IMR-90 (cell line): ENCODE data around the gene ST8SIA6. TPM values are rescaled to one million over a fixed set of nuclear protein-coding genes. Genes with fewer than 3 reads are reported as not detected.

Experiments
- ATAC-seq: fragments of 200-7000 bp; cut with Tn5 transposase; 2 replicates; pipeline ENCODE4 v1.9.1; 2020; ENCODE audit warnings: low read depth, mild to moderate bottlenecking, moderate library complexity
- BruUV-seq: library from RNA; stranded (reverse); fragments of 400-500 nt; replicated peaks from 2 replicates; lab custom pipeline; 2021; lab: Mats Ljungman, UMichigan
- CTCF ChIA-PET: fragments of 300-600 bp; formaldehyde crosslinking; extraction: SDS; loops from one replicate; lab custom pipeline; 2021; ENCODE audit warnings: antibody characterized with exemption; lab: Yijun Ruan, JAX
- POLR2A ChIA-PET: fragments of 300-600 bp; sonication (Branson Sonifier 250); formaldehyde crosslinking; loops from one replicate; lab custom pipeline; 2022; ENCODE audit warnings: antibody characterized with exemption; ENCODE audit not compliant: unreplicated experiment; lab: Charles Lee
- DNase-seq: peaks from one replicate; pipeline ENCODE4 v3.0.0; 2013
- H2AFZ ChIP-seq: replicated peaks from 2 replicates; pipeline ENCODE3; 2013; ENCODE audit warnings: low read length, mild to moderate bottlenecking; ENCODE audit not compliant: poor library complexity
- H2AK5ac ChIP-seq: 2 replicates; pipeline ENCODE4 v1.6.1; 2013; ENCODE audit warnings: low read depth, low read length, inconsistent platforms
- H2AK9ac ChIP-seq: replicated peaks from 2 replicates; pipeline ENCODE3; 2013; ENCODE audit warnings: mild to moderate bottlenecking, low read depth, low read length, moderate library complexity; ENCODE audit not compliant: poor library complexity
- H2BK120ac ChIP-seq: 2 replicates; pipeline ENCODE4 v1.6.1; 2013; ENCODE audit warnings: low read depth, low read length, inconsistent platforms
- H2BK15ac ChIP-seq: 3 replicates; pipeline ENCODE4 v1.6.1; 2013; ENCODE audit warnings: low read depth, low read length, inconsistent platforms
- H2BK20ac ChIP-seq: 2 replicates; pipeline ENCODE4 v1.6.1; 2013; ENCODE audit warnings: low read depth, mild to moderate bottlenecking, inconsistent platforms, low read length, moderate library complexity
- H2BK5ac ChIP-seq: 2 replicates; pipeline ENCODE4 v1.6.1; 2013; ENCODE audit warnings: mild to moderate bottlenecking, low read depth, low read length, inconsistent platforms; ENCODE audit not compliant: poor library complexity, severe bottlenecking
- H3K14ac ChIP-seq: replicated peaks from 2 replicates; pipeline ENCODE4 v1.6.1; 2013; ENCODE audit warnings: low read depth, low read length, inconsistent platforms
- H3K18ac ChIP-seq: 2 replicates; pipeline ENCODE4 v1.6.1; 2013; ENCODE audit warnings: low read depth, low read length, control low read depth
- H3K23ac ChIP-seq: 2 replicates; pipeline ENCODE4 v1.6.1; 2013; ENCODE audit warnings: low read depth, low read length, inconsistent platforms
- H3K27ac ChIP-seq: 2 replicates; pipeline ENCODE4 v1.5.1; 2013; ENCODE audit warnings: mild to moderate bottlenecking, control low read depth, low read length; ENCODE audit not compliant: insufficient read depth
- H3K27me3 ChIP-seq: 2 replicates; pipeline ENCODE4 v1.6.1; 2013; ENCODE audit warnings: low read length; ENCODE audit not compliant: control insufficient read depth, insufficient read depth
- H3K36me3 ChIP-seq: 2 replicates; pipeline ENCODE4 v1.6.1; 2013; ENCODE audit warnings: low read length, mixed read lengths; ENCODE audit not compliant: control insufficient read depth, insufficient read depth
- H3K4ac ChIP-seq: 2 replicates; pipeline ENCODE4 v1.6.1; 2013; ENCODE audit warnings: low read depth, low read length, inconsistent platforms
- H3K4me1 ChIP-seq: 2 replicates; pipeline ENCODE4 v1.6.1; 2013; ENCODE audit warnings: low read length, mixed read lengths; ENCODE audit not compliant: control insufficient read depth, insufficient read depth
- H3K4me2 ChIP-seq: 2 replicates; pipeline ENCODE4 v1.6.1; 2013; ENCODE audit warnings: low read depth, mild to moderate bottlenecking, control low read depth, low read length, moderate library complexity
- H3K4me3 ChIP-seq: 2 replicates; pipeline ENCODE4 v1.5.1; 2013; ENCODE audit warnings: low read depth, mild to moderate bottlenecking, control low read depth, low read length, moderate library complexity; ENCODE audit not compliant: insufficient read depth
- H3K56ac ChIP-seq: 2 replicates; pipeline ENCODE4 v1.6.1; 2013; ENCODE audit warnings: low read length, inconsistent platforms; ENCODE audit not compliant: insufficient read depth; ENCODE audit errors: extremely low read depth
- H3K79me1 ChIP-seq, 2 experiments: 2 replicates each; pipeline ENCODE4 v1.6.1; 2013; ENCODE audit warnings: low read length in 2 of 2, inconsistent platforms in 1 of 2, low read depth in 1 of 2
- H3K9ac ChIP-seq: 2 replicates; pipeline ENCODE4 v1.6.1; 2013; ENCODE audit warnings: low read depth, low read length, control low read depth
- H3K9me1 ChIP-seq: 2 replicates; pipeline ENCODE4 v1.6.1; 2013; ENCODE audit warnings: low read length, inconsistent platforms; ENCODE audit not compliant: insufficient read depth
- H3K9me3 ChIP-seq: 2 replicates; pipeline ENCODE4 v1.6.1; 2013; ENCODE audit warnings: low read length; ENCODE audit not compliant: control insufficient read depth, insufficient read depth
- H4K20me1 ChIP-seq: 2 replicates; pipeline ENCODE4 v1.6.1; 2013; ENCODE audit warnings: low read length, inconsistent platforms; ENCODE audit not compliant: insufficient read depth
- H4K5ac ChIP-seq: 2 replicates; pipeline ENCODE4 v1.6.1; 2013; ENCODE audit warnings: mild to moderate bottlenecking, low read depth, low read length, control low read depth
- H4K8ac ChIP-seq, 2 experiments: 2 replicates each; pipeline ENCODE4 v1.6.1; 2013; ENCODE audit warnings: low read depth in 2 of 2, low read length in 2 of 2, control low read depth in 1 of 2, inconsistent platforms in 1 of 2
- H4K91ac ChIP-seq: 2 replicates; pipeline ENCODE4 v1.6.1; 2013; ENCODE audit warnings: low read depth, low read length, inconsistent platforms; ENCODE audit not compliant: insufficient read depth
- CTCF ChIP-seq: conservative IDR thresholded peaks from 2 replicates; pipeline ENCODE4 v1.5.1; 2012; ENCODE audit warnings: mild to moderate bottlenecking, low read depth, low read length, improper control_type of control experiment
- ELK1 ChIP-seq: fragments of 150-350 bp; IDR thresholded peaks from 2 replicates; pipeline ENCODE4 v1.6.1; 2016; ENCODE audit warnings: low read depth, mild to moderate bottlenecking, low read length, moderate library complexity, borderline replicate concordance
- RAD21 ChIP-seq: IDR thresholded peaks from 2 replicates; pipeline ENCODE4 v1.6.1; 2012; ENCODE audit warnings: low read length, improper control_type of control experiment
- WGBS, 2 experiments: methylation state at CpG; one replicate each; pipeline versions ENCODE4 v1.1.5 to v1.1.7; 2013; ENCODE audit warnings: missing lambda C conversion rate in 2 of 2; ENCODE audit not compliant: insufficient read length in 1 of 2; ENCODE audit errors: extremely low coverage in 2 of 2; 5-methylcytosine and 5-hydroxymethylcytosine counted together
- dilution Hi-C: fragments of 300-500 bp; cut with HindIII; formaldehyde crosslinking; loops from one replicate; pipeline ENCODE4 v1.14.3; 2018; ENCODE audit warnings: low sequenced_read_pairs; ENCODE audit not compliant: unreplicated experiment
- in situ Hi-C: fragments of 300-500 bp; cut with MboI; formaldehyde crosslinking; loops from 3 replicates; pipeline ENCODE4 v1.14.3; 2019; ENCODE audit warnings: low sequenced_read_pairs, inconsistent platforms, mixed read lengths
- intact Hi-C: fragments of 100-400 bp; cut with micrococcal nuclease; formaldehyde crosslinking; loops from 2 replicates; pipeline ENCODE4 v1.10.0; 2022
- polyA plus RNA-seq, 3 experiments: library from polyadenylated mRNA; depleted of rRNA; stranded (reverse); fragments of >200 nt; gene quantifications; 2 replicates each; pipeline ENCODE4 v1.2.3, GENCODE V29; 2012; ENCODE audit warnings: low replicate concordance in 1 of 3
- total RNA-seq: library from RNA; depleted of rRNA; stranded (reverse); fragments of >200 nt; gene quantifications from 2 replicates; pipeline ENCODE4 v1.2.3, GENCODE V29; 2012

ST8SIA6 gene
- total and polyA plus RNA-seq, 2 of the 4 experiments (the other 2 are of a cell fraction): 0.10 to 0.18 TPM

GRCh38 chr10:17375936-17376584 is 78.3 kb downstream of the ST8SIA6 start:
- H3K4ac ChIP-seq: no peak overlapping the region
- intact Hi-C loops (no loop called here), dilution Hi-C loops (no loop called here), in situ Hi-C loops (no loop called here)
- H2AK5ac ChIP-seq: no peak overlapping the region
- no peak overlapping the region for H2BK20ac ChIP-seq
- ChIA-PET CTCF (interaction anchor here (0.6 to 2.2 kb wide), 2 partner anchors 10 to 13 kb away, joined by 3 to 15 read pairs; no protein-coding TSS in a partner anchor), POLR2A (no interaction called here)
- no peak overlapping the region for H3K4me3 ChIP-seq
- H2BK120ac ChIP-seq: no peak overlapping the region
- no peaks in the 10 kb centered on the region for H3K9me1 ChIP-seq
- ATAC-seq (no peak), DNase-seq (peak; percentile 2)
- H3K4me1 ChIP-seq: no peaks in the 10 kb centered on the region
- no TSS peak for BruUV-seq
- H3K27ac ChIP-seq: no peak overlapping the region
- H2AK9ac ChIP-seq: no peak overlapping the region
- no peak overlapping the region for H3K9ac ChIP-seq
- H3K18ac ChIP-seq: no peak overlapping the region
- no peak overlapping the region for H3K4me2 ChIP-seq
- H3K56ac ChIP-seq: no peak overlapping the region
- H3K79me1 ChIP-seq: no peaks in the 10 kb centered on the region
- no peak overlapping the region for H4K8ac ChIP-seq
- no peak overlapping the region for H2AFZ ChIP-seq
- no peak overlapping the region for H3K23ac ChIP-seq
- no peak overlapping the region for H2BK15ac ChIP-seq
- H4K5ac ChIP-seq: no peak overlapping the region
- TF ChIP-seq ELK1: no peak
- peak; percentile 44 for TF ChIP-seq CTCF
- peak; percentile 9; the same call in 1 of the 2 replicates for TF ChIP-seq RAD21
- no peak overlapping the region for H2BK5ac ChIP-seq
- peaks cover 21% of the 10 kb centered on the region for H3K27me3 ChIP-seq
- 60% methylated on average over 3 of the region's 10 CpGs; no CpG with 5 or more reads in 1 of the 2 experiments for WGBS, 2 experiments
- no peaks in the 10 kb centered on the region for H4K20me1 ChIP-seq
- H4K91ac ChIP-seq: no peak overlapping the region
- no peak overlapping the region for H3K14ac ChIP-seq
- no peaks in the 10 kb centered on the region for H3K36me3 ChIP-seq
- no peaks in the 10 kb centered on the region for H3K9me3 ChIP-seq
